Mononuclear cell (primary cell): ENCODE results near the gene SSPN. TPM values are rescaled to one million over a fixed set of nuclear protein-coding genes. Genes with fewer than 3 reads are reported as not detected.

Source experiments
- H3K27me3 ChIP-seq: 2 replicates; pipeline ENCODE4 v1.6.0; 2011; ENCODE audit warnings: low read length, control low read depth; ENCODE audit not compliant: insufficient read depth
- H3K4me1 ChIP-seq: 2 replicates; pipeline ENCODE4 v1.5.1; 2011; ENCODE audit warnings: mild to moderate bottlenecking, low read length, control low read depth; ENCODE audit not compliant: insufficient read depth
- H3K4me3 ChIP-seq: 2 replicates; pipeline ENCODE4 v1.5.1; 2011; ENCODE audit warnings: mild to moderate bottlenecking, low read length, moderate library complexity
- H3K9me3 ChIP-seq: 2 replicates; pipeline ENCODE4 v1.5.1; 2011; ENCODE audit warnings: low read depth, mild to moderate bottlenecking, control low read depth, low read length
- total RNA-seq: library from RNA; depleted of rRNA; stranded (reverse); fragments of >200 nt; gene quantifications from one replicate; pipeline ENCODE4 v1.2.3, GENCODE V29; 2012

SSPN gene, protein sequence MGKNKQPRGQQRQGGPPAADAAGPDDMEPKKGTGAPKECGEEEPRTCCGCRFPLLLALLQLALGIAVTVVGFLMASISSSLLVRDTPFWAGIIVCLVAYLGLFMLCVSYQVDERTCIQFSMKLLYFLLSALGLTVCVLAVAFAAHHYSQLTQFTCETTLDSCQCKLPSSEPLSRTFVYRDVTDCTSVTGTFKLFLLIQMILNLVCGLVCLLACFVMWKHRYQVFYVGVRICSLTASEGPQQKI
- 0.10 TPM for total RNA-seq

DNA sequence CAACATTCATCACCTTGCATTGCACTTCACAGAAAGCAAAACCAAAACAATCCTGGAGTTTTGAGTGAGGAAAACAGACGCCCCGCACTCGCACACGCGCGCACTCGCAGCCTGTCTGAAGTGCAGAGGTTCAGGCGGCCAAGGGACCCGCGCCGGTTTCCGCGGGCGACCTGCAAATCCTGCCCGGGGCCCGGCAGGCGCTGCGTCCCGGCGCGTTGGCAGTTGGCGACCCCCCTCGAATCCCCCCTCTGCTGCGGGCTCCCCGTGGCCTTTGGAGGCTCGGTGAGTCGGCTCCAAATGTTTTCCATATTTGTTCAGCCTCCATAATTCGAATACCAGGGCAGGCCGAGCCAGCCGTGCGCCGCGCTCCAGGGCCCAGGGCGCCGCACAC lies at the start of gene SSPN:
SSPN (plus strand) TSS at position 324 of the 391 bp plus-strand sequence. CDS start 100 bp downstream, outside the sequence.
- H3K4me3 ChIP-seq, result peak within 1 kb of the TSS; percentile 11
- H3K4me1 ChIP-seq, result peaks cover 6% of the 10 kb centered on the region
- H3K27me3 ChIP-seq, result peaks cover 40% of the 10 kb centered on the region
- no peaks in the 10 kb centered on the region for H3K9me3 ChIP-seq

DNA sequence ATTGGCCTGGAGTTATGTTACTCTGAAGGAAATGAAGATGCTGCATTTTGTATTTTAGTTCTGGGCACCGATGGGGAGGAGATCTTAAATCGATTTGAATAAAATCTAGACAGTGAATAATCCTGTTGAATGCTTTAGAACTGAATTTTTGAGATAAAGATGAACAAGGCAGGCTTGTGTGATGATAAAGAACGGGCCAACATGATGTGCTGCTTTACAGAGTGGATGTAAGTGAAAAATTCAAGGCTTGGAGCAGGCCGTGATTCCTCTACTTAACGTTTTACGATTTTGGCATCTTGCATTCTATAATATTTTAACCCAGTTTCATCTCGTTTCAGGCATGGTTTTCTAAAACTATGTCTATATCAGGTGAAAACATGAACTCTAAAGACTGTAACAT lies 47.1 kb upstream of the SSPN start:
- Histone ChIP-seq H3K27me3 (no peaks in the 10 kb centered on the region), H3K4me1 (no peaks in the 10 kb centered on the region), H3K4me3 (no peak overlapping the region), H3K9me3 (no peaks in the 10 kb centered on the region)

DNA sequence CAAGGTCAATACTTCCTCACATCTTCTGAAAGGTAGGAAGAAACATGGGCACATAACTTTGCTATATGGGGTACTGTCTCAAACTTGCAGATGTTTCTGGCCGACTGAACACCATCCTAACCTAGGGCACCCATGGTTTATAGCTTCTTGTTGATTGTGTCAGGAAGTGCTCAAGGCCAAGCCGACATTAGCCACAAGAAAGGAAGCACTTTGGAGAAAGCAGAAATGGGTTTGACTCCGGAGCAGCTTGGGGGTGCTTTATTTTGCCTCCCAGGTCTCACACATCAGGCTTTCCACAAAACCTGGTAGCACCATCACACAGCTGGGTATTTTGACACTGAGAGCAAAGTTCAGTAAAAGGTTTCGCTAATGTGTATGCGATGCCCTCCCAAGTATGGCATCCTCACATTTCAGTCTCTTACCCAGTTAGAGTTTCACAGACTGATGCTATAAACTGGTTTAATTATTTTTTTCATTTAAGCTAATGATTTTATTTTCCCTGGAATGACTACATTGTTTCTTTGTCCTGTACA lies 45.3 kb upstream of the SSPN start:
- H3K4me3 ChIP-seq, result no peak overlapping the region
- H3K9me3 ChIP-seq, result no peaks in the 10 kb centered on the region

DNA sequence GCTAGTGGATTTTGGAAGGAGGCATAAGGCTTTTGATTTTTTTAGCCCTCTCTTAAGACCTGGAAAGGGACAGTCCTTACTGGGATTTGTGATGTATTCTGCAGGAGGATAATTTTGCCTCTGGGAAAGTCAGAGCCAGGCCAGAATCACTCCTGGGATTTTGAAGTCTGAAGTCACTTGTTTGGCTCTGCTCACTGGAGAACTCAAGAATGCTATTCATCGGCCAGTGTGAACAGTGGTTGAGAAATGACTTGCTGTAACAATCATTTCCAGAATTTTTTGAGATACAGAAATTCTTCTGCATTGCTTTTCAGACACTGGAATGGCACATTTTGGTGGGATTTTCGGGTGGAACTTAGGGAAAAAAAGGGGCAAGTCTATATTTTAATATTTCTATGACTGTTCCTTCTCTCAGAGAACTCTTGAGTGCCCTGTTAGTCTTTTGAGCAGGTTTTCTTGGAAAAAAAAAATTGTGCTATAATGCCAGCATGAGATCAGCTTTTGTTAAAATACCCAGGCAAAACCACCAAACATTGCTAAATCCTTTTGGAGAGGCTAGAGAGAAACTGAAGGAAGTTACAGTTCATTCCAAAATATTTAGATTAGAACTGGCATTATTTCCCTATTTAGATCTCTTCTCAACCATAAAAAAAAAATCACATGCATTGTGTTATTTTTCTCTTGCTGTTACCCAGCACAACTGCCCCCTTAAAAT lies 44.5 kb upstream of the SSPN start:
- no peaks in the 10 kb centered on the region for H3K27me3 ChIP-seq
- H3K4me3 ChIP-seq, result no peak overlapping the region
- H3K4me1 ChIP-seq, result peaks cover 4% of the 10 kb centered on the region
- no peaks in the 10 kb centered on the region for H3K9me3 ChIP-seq

More for the DNA sequence above, 45.3 kb upstream of the SSPN start:
- Histone ChIP-seq H3K27me3 (no peaks in the 10 kb centered on the region), H3K4me1 (no peaks in the 10 kb centered on the region)

DNA sequence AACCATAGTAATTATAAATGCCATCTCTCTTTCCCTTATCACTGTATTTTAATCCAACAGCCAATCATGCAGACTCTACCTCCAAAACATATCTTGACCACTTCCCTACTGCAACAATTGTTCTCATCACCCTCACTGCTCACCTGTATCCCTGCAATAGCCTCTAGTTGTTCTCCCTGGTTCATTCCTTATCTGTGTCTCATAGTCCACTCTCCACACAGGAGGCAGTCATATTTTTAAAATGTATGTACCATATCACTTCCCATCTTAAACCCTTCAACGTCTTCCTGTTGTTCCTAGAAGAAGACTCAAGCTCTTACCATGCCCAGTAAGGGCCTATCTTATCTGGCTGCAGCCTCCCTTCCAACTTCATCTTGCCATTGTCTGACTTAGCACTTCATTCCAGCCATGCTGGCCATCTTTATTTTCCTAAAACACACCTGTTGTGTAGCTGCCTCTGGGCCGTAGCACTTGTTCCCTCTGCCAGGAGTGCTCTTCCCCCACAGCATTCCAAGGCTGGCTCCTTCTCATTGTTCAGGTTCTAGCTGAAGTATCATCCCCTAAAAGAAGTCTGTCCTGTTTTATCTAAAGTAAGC lies 42.8 kb upstream of the SSPN start:
- Histone ChIP-seq H3K27me3 (no peaks in the 10 kb centered on the region), H3K4me3 (no peak overlapping the region), H3K9me3 (no peaks in the 10 kb centered on the region), H3K4me1 (peaks cover 8% of the 10 kb centered on the region)

DNA sequence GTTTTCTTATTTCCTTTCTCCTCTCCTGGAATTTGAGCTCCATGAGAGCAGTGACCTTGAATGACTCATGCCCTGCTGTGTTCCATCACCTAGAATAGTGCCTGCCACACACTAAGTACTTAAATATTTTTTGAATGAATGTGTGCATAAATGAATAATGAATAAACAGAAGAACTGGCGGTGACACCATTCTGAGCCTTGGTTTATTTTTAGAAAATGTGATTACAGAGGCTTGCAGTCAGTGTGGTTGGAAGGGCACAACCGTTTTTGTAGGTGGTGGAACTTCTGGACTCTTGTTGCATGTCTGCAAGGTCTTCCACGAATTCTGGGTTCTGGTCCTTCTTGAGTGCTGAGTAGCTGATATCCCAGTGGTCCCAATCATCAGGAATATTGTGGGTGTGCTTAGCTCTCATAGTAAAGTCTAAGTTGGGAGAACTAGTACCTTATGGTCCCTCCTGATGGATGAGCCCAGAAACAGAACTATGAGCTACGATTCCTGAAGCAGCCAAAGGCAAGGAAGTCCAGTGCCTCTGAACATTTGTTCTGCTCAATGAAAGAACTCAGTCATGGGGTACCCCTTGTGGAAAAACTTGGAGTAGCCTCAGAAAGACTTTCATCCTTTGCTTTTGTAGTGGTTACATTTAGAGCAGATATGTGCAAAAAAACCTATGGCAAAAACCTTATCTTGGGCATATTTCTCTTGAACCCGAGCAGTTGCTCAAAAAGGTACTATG lies 41.8 kb upstream of the SSPN start:
- Histone ChIP-seq H3K27me3 (no peaks in the 10 kb centered on the region), H3K4me1 (peaks cover 12% of the 10 kb centered on the region), H3K9me3 (no peaks in the 10 kb centered on the region), H3K4me3 (no peak overlapping the region)

DNA sequence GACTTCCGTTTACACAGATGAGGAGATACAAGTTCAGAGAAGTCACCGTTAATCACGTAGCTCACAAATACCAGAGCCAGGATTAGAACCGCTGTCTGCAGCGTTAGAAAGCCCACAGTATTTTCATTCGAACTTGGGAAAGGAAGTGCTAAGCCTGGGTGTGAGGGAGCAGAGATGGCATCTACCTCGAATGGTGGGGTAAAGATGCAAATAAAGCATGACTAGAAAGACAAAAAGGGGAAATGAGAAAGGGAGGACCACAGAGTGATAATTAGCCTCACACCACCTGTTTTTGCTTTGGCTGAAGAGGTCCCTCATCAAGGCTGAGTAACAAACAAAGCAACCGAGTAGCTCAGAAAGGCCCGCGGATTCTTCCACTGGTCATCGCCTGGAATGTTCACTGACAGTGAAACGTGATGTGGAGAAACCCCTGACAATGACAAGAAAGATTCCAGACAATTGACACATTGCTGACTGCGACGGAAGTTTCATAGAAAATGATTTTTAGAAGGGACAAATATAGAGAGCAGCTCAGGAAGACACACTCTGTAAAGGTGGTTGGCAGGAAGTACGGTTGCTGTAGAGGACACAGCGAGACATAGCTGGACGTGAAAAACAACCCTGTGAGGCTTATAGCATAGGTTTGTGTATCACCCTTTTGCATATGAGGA lies 39.0 kb upstream of the SSPN start:
- Histone ChIP-seq H3K4me1 (peaks cover 17% of the 10 kb centered on the region), H3K9me3 (no peaks in the 10 kb centered on the region), H3K4me3 (no peak overlapping the region), H3K27me3 (no peaks in the 10 kb centered on the region)

DNA sequence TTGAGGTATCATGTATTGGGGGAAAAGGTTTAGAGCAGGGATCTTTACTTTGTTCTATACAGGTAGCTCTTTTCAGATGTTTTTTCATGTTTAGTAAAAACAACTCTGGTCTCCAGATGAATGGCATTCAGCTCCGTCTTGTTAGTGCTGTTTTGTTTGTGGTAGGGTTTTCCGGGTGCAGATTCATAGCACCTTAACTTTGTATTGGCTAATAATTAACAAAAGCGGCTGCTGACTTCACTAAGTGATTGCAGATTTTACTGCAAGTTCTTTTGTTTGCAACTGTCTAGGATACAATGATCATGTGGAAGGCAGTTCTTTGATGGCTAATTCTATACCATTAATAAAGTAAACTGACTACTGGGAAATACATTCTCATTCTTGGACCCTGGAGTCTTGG lies 38.4 kb upstream of the SSPN start:
- H3K4me3 ChIP-seq, result no peak overlapping the region
- H3K4me1 ChIP-seq, result peaks cover 17% of the 10 kb centered on the region
- H3K9me3 ChIP-seq, result no peaks in the 10 kb centered on the region
- no peaks in the 10 kb centered on the region for H3K27me3 ChIP-seq

DNA sequence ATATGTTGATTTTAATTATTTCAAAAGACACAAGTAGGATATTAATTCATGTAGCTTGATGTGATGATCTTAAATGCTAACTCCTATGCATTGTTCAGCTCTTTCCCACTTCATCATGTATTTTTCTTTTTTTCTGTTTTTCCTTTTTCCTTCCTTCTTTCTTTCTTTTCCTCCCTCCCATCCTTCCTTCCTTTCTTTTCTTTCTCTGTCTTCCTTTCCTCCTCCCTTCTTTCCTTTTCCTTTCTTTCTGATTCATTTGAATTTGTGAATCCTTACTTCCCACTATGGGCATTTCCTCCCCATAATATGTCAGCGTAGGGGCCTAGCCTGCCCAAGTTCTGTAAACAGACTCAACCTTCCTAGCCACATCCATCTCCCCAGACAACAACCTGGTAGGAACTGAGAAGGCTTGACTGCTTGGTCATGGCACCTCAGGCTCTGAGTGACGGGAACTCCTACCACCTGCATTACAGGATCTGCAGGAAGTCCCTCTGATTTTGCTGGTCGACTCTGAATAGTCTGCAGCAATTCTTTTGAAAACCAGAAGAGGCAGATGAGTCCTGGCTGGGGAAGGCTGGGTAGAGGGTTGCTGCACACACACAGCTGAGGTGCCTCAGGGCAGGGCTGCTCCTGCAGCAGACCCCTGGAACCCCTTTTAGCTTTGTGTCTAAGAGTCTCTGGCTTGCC lies 37.2 kb upstream of the SSPN start:
- H3K4me3 ChIP-seq, result no peak overlapping the region
- H3K4me1 ChIP-seq, result peaks cover 17% of the 10 kb centered on the region
- no peaks in the 10 kb centered on the region for H3K9me3 ChIP-seq
- H3K27me3 ChIP-seq, result no peaks in the 10 kb centered on the region

DNA sequence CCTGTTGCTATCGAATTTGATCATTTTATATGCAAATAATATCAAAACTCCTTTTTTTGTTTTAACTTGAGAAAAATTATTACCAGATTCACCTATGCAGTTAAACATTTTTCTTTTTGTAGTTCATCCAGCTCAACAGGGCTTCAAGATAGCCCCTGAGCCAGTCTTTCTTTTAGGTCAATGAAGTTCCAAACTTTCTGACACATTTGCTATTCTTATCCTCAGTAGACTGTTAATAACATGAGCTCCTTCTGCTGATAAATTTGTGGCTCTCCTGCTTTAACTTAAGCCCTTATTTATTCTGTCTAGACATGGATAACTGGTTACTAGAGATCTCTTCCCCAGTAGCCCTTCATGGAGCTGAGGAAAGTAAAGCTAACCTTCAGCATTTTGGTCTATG lies 33.2 kb upstream of the SSPN start:
- Histone ChIP-seq H3K9me3 (no peaks in the 10 kb centered on the region), H3K4me3 (no peak overlapping the region), H3K27me3 (no peaks in the 10 kb centered on the region), H3K4me1 (peaks cover 12% of the 10 kb centered on the region)

DNA sequence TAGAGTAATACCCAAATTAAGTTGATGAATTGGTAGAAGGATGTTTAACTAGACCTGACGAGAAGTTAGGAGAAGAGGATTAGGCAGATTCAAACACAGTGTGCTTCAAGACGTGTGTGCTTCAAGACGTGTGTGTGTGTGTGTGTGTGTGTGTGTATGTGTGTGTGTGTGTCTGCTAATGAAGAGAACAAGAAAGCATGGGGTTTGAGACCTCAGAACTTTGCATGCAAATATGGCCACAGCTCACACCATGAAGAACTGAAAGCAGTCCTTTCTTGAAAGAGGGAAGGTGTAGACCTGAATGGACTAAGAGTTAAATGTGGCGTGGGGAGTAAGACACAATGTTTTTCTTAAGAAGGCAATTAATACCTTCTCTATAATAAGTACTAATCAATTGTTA lies 32.5 kb upstream of the SSPN start:
- Histone ChIP-seq H3K4me1 (peaks cover 8% of the 10 kb centered on the region), H3K9me3 (no peaks in the 10 kb centered on the region), H3K27me3 (no peaks in the 10 kb centered on the region), H3K4me3 (no peak overlapping the region)

DNA sequence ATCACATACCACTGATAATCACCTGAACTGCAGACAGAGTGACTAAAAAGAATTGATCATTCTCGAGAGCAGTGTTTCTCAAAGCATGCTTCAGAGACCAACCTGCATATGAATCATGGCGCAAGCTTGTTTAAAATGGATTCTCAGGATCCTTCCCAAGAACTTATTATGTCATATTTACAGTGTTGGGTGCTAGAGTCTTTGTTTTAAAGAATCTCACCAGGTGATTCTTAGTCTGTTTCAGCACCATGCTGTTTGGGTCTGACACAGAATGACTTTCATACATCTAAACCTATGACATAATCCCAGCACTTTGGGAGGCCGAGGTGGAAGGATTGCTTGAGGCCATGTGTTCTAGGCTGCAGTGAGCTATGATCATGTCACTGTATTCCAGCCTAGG lies 31.3 kb upstream of the SSPN start:
- H3K27me3 ChIP-seq, result no peaks in the 10 kb centered on the region
- H3K9me3 ChIP-seq, result no peaks in the 10 kb centered on the region
- no peak overlapping the region for H3K4me3 ChIP-seq
- no peaks in the 10 kb centered on the region for H3K4me1 ChIP-seq

DNA sequence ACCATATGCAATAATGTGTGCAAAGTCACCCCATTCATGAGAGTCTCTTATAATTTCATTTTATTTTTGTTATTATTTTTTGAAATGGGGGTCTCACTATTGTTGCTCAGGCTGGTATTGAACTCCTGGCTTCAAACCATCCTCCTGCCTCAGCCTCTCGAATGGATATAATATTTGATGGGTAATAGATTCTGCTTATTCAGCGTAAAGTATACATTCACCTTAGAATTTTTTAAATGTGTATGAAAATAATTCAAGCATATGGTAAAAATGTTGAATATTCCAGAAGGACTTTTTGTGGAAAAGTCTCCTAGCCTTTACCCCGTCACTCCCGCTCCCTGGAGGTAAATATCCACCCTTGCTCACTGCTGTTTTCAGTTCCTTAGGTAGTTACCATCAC lies 23.4 kb upstream of the SSPN start:
- Histone ChIP-seq H3K4me1 (no peaks in the 10 kb centered on the region), H3K4me3 (no peak overlapping the region), H3K9me3 (no peaks in the 10 kb centered on the region), H3K27me3 (no peaks in the 10 kb centered on the region)

DNA sequence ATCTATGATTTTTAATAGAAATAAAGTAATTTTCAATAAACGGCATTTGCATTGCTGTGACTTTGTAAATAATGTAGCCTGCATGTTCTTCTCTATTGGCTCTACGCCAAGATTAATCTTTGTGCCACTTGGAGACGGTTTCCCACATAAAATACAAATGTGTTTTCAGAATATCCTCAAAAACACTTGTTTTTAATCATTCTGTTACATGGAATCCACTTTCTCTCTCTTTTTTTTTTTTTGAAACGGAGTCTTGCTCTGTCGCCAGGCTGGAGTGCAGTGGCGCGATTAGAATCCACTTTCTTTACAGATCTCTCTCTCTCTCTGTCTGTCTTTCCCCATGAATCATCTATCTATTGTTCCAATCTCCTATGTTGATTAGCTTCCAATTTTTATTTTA lies 22.8 kb upstream of the SSPN start:
- Histone ChIP-seq H3K4me3 (no peak overlapping the region), H3K27me3 (no peaks in the 10 kb centered on the region), H3K9me3 (no peaks in the 10 kb centered on the region), H3K4me1 (no peaks in the 10 kb centered on the region)
